DND-41 (cell line): ENCODE measurements around the gene FGF1.

Experiments
- ATAC-seq: fragments of 200-7000 bp; cut with Tn5 transposase; 3 replicates; pipeline ENCODE4 v1.9.1; 2021; ENCODE audit warnings: low read depth; ENCODE audit not compliant: insufficient read depth
- DNase-seq: peaks from one replicate; pipeline ENCODE4 v3.0.0-alpha.2; 2020
- H2AFZ ChIP-seq: 2 replicates; pipeline ENCODE4 v1.6.0; 2012; ENCODE audit warnings: low read depth, low read length
- H3K27ac ChIP-seq: 2 replicates; pipeline ENCODE4 v1.5.1; 2012; ENCODE audit warnings: low read length, inconsistent platforms
- H3K27me3 ChIP-seq: fragments of 200-600 bp; sonication (generic); 2 replicates; pipeline ENCODE4 v1.6.0; 2012; ENCODE audit warnings: low read length, mild to moderate bottlenecking, inconsistent platforms; ENCODE audit not compliant: insufficient read depth, poor library complexity
- H3K36me3 ChIP-seq: 2 replicates; pipeline ENCODE4 v1.5.1; 2012; ENCODE audit warnings: low read length, inconsistent platforms; ENCODE audit not compliant: insufficient read depth
- H3K4me1 ChIP-seq: 2 replicates; pipeline ENCODE4 v1.5.1; 2012; ENCODE audit warnings: mild to moderate bottlenecking, low read length; ENCODE audit not compliant: insufficient read depth
- H3K4me2 ChIP-seq: 2 replicates; pipeline ENCODE4 v1.6.0; 2012; ENCODE audit warnings: mild to moderate bottlenecking, moderate library complexity, low read length, inconsistent platforms; ENCODE audit not compliant: insufficient read depth
- H3K4me3 ChIP-seq, 2 experiments: fragments of 200-600 bp in 1 of 2; shearing (Covaris generic) in 1 of 2; 2 replicates each; pipeline ENCODE4 v1.5.1; 2012 to 2016; ENCODE audit warnings: inconsistent platforms in 2 of 2, low read length in 2 of 2, mild to moderate bottlenecking in 2 of 2, low read depth in 1 of 2, moderate library complexity in 1 of 2
- H3K79me2 ChIP-seq: 2 replicates; pipeline ENCODE4 v1.6.0; 2012; ENCODE audit warnings: low read length, inconsistent platforms; ENCODE audit not compliant: insufficient read depth
- H3K9ac ChIP-seq: 2 replicates; pipeline ENCODE4 v1.6.0; 2012; ENCODE audit warnings: low read depth, mild to moderate bottlenecking, inconsistent platforms, low read length, moderate library complexity
- H3K9me3 ChIP-seq: 2 replicates; pipeline ENCODE4 v1.5.1; 2012; ENCODE audit warnings: low read length, moderate library complexity, mild to moderate bottlenecking, inconsistent platforms; ENCODE audit not compliant: insufficient read depth, severe bottlenecking
- H4K20me1 ChIP-seq: 2 replicates; pipeline ENCODE4 v1.6.0; 2012; ENCODE audit warnings: low read length; ENCODE audit not compliant: insufficient read depth
- CTCF ChIP-seq: IDR thresholded peaks from 2 replicates; pipeline ENCODE4 v1.5.1; 2012; ENCODE audit warnings: borderline replicate concordance, low read length, moderate library complexity, mild to moderate bottlenecking; ENCODE audit not compliant: poor library complexity, severe bottlenecking; ENCODE audit errors: extremely low read depth
- EZH2 ChIP-seq: IDR thresholded peaks from 3 replicates; pipeline ENCODE4 v1.6.1; 2012; ENCODE audit warnings: borderline replicate concordance, low read depth, mild to moderate bottlenecking, moderate library complexity, low read length, inconsistent platforms; ENCODE audit not compliant: severe bottlenecking

FGF1 gene

DNA sequence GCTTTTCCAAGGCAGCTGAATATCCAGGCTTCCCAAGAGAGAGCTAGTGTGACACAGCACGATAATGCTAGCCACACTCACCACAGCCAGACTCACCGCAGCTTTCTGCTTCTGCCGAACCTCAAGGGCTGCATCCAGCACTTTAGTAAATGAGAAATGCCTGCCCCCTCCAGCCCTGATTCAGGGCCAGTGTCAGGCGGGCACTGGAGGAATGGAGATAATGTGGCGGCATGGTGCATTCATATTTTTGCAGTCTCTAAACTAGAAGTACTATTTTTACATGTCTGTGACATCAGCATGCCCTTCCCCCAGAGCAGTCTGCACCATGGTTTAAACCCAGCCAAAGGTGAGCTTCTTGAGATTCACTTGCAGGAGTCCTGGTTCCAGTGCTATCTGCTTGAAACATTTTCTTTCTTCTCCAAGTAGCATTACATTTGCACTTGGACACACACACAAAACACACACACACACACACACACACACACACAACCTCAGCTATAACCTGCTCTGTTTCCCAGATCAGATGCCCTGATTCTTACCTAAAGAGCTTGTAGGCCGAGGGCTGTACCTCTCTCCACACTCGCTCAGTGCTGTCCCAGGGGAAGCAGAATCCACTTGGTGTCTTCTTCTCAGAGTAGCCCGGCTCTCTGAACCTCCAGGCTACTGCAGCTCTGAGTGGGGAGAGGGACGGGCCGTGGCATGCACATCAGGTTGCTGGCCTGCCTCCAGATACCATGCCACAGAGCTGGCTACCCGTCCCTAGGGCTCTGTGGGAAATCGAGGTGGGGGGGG lies at the start of gene FGF1:
FGF1 (minus strand) TSS at position 673 of the 792 bp plus-strand sequence. CDS start 71,963 bp downstream, outside the sequence.
- Histone ChIP-seq H3K4me2 (no peak within 1 kb of the TSS), H3K79me2 (no peaks in the 10 kb centered on the region), H3K4me3 (no peak within 1 kb of the TSS), H2AFZ (no peak within 1 kb of the TSS), H3K9ac (no peak within 1 kb of the TSS), H3K27me3 (peaks cover 9% of the 10 kb centered on the region), H3K36me3 (no peaks in the 10 kb centered on the region), H3K4me1 (no peaks in the 10 kb centered on the region), H3K9me3 (no peaks in the 10 kb centered on the region), H3K27ac (no peak within 1 kb of the TSS), H4K20me1 (no peaks in the 10 kb centered on the region)
- TF ChIP-seq CTCF (no peak), EZH2 (no peak)
- DNase-seq (no peak), ATAC-seq (no peak)

DNA sequence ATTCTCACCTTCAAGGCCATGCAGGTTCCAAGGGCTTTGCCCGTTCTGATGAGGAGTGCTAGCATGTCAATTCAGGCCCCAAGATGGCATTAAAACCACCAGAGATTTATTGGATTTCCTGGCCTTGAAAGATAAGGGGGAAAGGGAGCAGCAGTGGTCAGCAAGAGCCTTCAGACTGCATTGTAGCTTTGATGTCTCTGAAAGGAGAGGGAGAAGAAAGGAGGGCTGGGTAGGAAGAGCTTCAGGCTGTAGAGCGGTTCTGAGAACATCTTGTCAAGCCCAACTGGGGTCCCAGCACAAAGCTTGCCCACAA lies 41.8 kb upstream of the FGF1 start:
- Histone ChIP-seq H4K20me1 (no peaks in the 10 kb centered on the region), H3K79me2 (no peaks in the 10 kb centered on the region), H3K9ac (no peak overlapping the region), H3K4me1 (no peaks in the 10 kb centered on the region), H3K27me3 (no peaks in the 10 kb centered on the region), H3K4me3 (no peak overlapping the region), H3K4me2 (no peak overlapping the region), H3K27ac (no peak overlapping the region), H2AFZ (no peak overlapping the region), H3K36me3 (no peaks in the 10 kb centered on the region), H3K9me3 (no peaks in the 10 kb centered on the region)
- DNase-seq (no peak), ATAC-seq (no peak)
- TF ChIP-seq EZH2: no peak
- TF ChIP-seq CTCF: no peak

DNA sequence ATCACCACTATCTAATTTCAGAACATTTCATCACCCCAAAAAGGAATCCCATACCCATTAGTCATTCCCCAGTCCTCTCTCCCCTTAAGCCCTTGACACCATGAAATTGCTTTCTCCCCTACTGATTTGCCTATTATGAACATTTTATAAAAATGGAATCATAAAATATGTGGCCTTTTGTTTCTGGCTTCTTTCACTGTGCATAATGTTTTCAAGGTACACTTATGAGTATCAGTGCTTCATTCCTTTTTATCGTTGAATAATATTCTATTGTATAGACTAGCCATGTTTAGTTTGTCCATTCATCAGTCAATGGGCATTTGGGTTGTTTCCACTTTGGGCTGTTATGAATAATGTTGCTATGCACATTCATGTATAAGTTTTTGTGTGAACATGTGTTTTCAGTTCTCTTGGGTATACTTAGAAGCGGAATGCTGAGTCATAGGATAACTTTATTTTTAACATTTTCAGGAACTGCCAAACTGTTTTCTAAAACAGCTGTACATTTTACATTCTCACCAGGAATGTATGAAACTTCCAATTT lies 40.4 kb upstream of the FGF1 start:
- Histone ChIP-seq H3K4me3 (no peak overlapping the region), H3K27ac (no peak overlapping the region), H3K4me2 (no peak overlapping the region), H4K20me1 (no peaks in the 10 kb centered on the region), H3K27me3 (no peaks in the 10 kb centered on the region), H3K9me3 (no peaks in the 10 kb centered on the region), H3K4me1 (no peaks in the 10 kb centered on the region), H3K79me2 (no peaks in the 10 kb centered on the region), H3K36me3 (no peaks in the 10 kb centered on the region), H2AFZ (no peak overlapping the region), H3K9ac (no peak overlapping the region)
- DNase-seq (no peak), ATAC-seq (no peak)
- no peak for TF ChIP-seq CTCF
- TF ChIP-seq EZH2: no peak
